H9 (cell line): ENCODE measurements around the gene PTPRK. TPM values are rescaled to one million over a fixed set of nuclear protein-coding genes. Genes with fewer than 3 reads are reported as not detected.

Experiments used
- DNase-seq: peaks from one replicate; pipeline ENCODE4 v3.0.0-alpha.2; 2017
- H2AFZ ChIP-seq: one replicate; pipeline ENCODE4 v1.6.1; 2013; ENCODE audit warnings: mild to moderate bottlenecking, low read length, control low read depth, moderate library complexity
- H2AK5ac ChIP-seq: 2 replicates; pipeline ENCODE4 v1.6.1; 2013; ENCODE audit warnings: low read length, control low read depth, mixed read lengths; ENCODE audit not compliant: insufficient read length
- H2BK120ac ChIP-seq: one replicate; pipeline ENCODE4 v1.6.1; 2013; ENCODE audit warnings: low read depth, mild to moderate bottlenecking, low read length, control low read depth, inconsistent platforms; ENCODE audit not compliant: poor library complexity, severe bottlenecking
- H2BK12ac ChIP-seq: 2 replicates; pipeline ENCODE4 v1.6.1; 2013; ENCODE audit warnings: low read length, control low read depth, mixed read lengths, low read depth; ENCODE audit not compliant: insufficient read length
- H2BK15ac ChIP-seq: 2 replicates; pipeline ENCODE4 v1.6.1; 2013; ENCODE audit warnings: low read depth, low read length, control low read depth
- H2BK20ac ChIP-seq: one replicate; pipeline ENCODE4 v1.6.1; 2013; ENCODE audit warnings: low read depth, mild to moderate bottlenecking, low read length, control low read depth, inconsistent platforms; ENCODE audit not compliant: poor library complexity, severe bottlenecking
- H2BK5ac ChIP-seq: 2 replicates; pipeline ENCODE4 v1.6.1; 2013; ENCODE audit warnings: low read length, control low read depth, mixed read lengths; ENCODE audit not compliant: insufficient read length
- H3K14ac ChIP-seq: 2 replicates; pipeline ENCODE4 v1.6.1; 2013; ENCODE audit warnings: low read length, control low read depth; ENCODE audit not compliant: insufficient read depth
- H3K18ac ChIP-seq: 2 replicates; pipeline ENCODE4 v1.6.1; 2013; ENCODE audit warnings: low read depth, mild to moderate bottlenecking, mixed read lengths, low read length, control low read depth; ENCODE audit not compliant: insufficient read length
- H3K23ac ChIP-seq: 2 replicates; pipeline ENCODE4 v1.6.1; 2013; ENCODE audit warnings: low read length, control low read depth, mixed read lengths, low read depth; ENCODE audit not compliant: insufficient read length
- H3K23me2 ChIP-seq: 2 replicates; pipeline ENCODE4 v1.6.1; 2013; ENCODE audit warnings: low read depth, mild to moderate bottlenecking, mixed read lengths, low read length, control low read depth; ENCODE audit not compliant: insufficient read length, poor library complexity, severe bottlenecking
- H3K27ac ChIP-seq: 2 replicates; pipeline ENCODE4 v1.5.1; 2013; ENCODE audit warnings: low read length, control low read depth, mixed read lengths, low read depth; ENCODE audit not compliant: insufficient read length
- H3K27me3 ChIP-seq: 2 replicates; pipeline ENCODE4 v1.6.1; 2013; ENCODE audit warnings: low read length, control low read depth, inconsistent platforms; ENCODE audit not compliant: insufficient read depth
- H3K4ac ChIP-seq: 2 replicates; pipeline ENCODE4 v1.6.1; 2013; ENCODE audit warnings: low read depth, mild to moderate bottlenecking, control low read depth, inconsistent platforms, low read length, moderate library complexity
- H3K4me1 ChIP-seq: 2 replicates; pipeline ENCODE4 v1.6.1; 2013; ENCODE audit warnings: low read length, control low read depth, inconsistent platforms; ENCODE audit not compliant: insufficient read depth
- H3K4me2 ChIP-seq: 2 replicates; pipeline ENCODE4 v1.6.1; 2013; ENCODE audit warnings: low read length, control low read depth, mixed read lengths; ENCODE audit not compliant: insufficient read length, insufficient read depth
- H3K56ac ChIP-seq: 2 replicates; pipeline ENCODE4 v1.6.1; 2013; ENCODE audit warnings: low read depth, mild to moderate bottlenecking, mixed read lengths, low read length, control low read depth; ENCODE audit not compliant: insufficient read length
- H3K79me1 ChIP-seq: 2 replicates; pipeline ENCODE4 v1.6.1; 2013; ENCODE audit warnings: low read depth, mild to moderate bottlenecking, moderate library complexity, low read length, control low read depth, inconsistent platforms; ENCODE audit not compliant: insufficient read depth, poor library complexity, severe bottlenecking
- H3K79me2 ChIP-seq: 2 replicates; pipeline ENCODE4 v1.6.1; 2013; ENCODE audit warnings: low read length, control low read depth, inconsistent platforms; ENCODE audit not compliant: insufficient read depth
- H3K9ac ChIP-seq: 2 replicates; pipeline ENCODE4 v1.6.1; 2013; ENCODE audit warnings: low read length, control low read depth, mixed read lengths; ENCODE audit not compliant: insufficient read length; ENCODE audit errors: extremely low read depth
- H3K9me3 ChIP-seq: one replicate; pipeline ENCODE4 v1.6.1; 2013; ENCODE audit warnings: low read depth, low read length, inconsistent platforms; ENCODE audit not compliant: control insufficient read depth
- H3T11ph ChIP-seq: one replicate; pipeline ENCODE4 v1.6.1; 2013; ENCODE audit warnings: mild to moderate bottlenecking, low read length, control low read depth, inconsistent platforms
- H4K20me1 ChIP-seq: one replicate; pipeline ENCODE4 v1.6.1; 2013; ENCODE audit not compliant: control insufficient read depth, insufficient read length, insufficient read depth
- H4K5ac ChIP-seq: 2 replicates; pipeline ENCODE4 v1.6.1; 2013; ENCODE audit warnings: low read depth, mild to moderate bottlenecking, mixed read lengths, low read length, control low read depth; ENCODE audit not compliant: insufficient read length
- H4K8ac ChIP-seq: replicated peaks from 2 replicates; pipeline ENCODE4 v1.6.1; 2013; ENCODE audit warnings: low read length, control low read depth, mixed read lengths, low read depth; ENCODE audit not compliant: insufficient read length
- H4K91ac ChIP-seq: 2 replicates; pipeline ENCODE4 v1.6.1; 2013; ENCODE audit warnings: low read depth, mild to moderate bottlenecking, moderate library complexity, mixed read lengths, low read length, control low read depth; ENCODE audit not compliant: insufficient read length
- H3K27ac Mint-ChIP-seq, 3 experiments: 2 replicates in 2 of 3; 3 replicates in 1 of 3; pipeline ENCODE4 v1.8.0; 2020 to 2021; ENCODE audit warnings: mixed read lengths in 3 of 3, mild to moderate bottlenecking in 1 of 3, moderate library complexity in 1 of 3
- H3K27me3 Mint-ChIP-seq: 2 replicates; pipeline ENCODE4 v1.8.0; 2021; ENCODE audit warnings: low read depth, mild to moderate bottlenecking, moderate library complexity, mixed read lengths
- H3K36me3 Mint-ChIP-seq, 3 experiments: 2 replicates in 2 of 3; 3 replicates in 1 of 3; pipeline ENCODE4 v1.8.0; 2020 to 2021; ENCODE audit warnings: low read depth in 3 of 3, mixed read lengths in 3 of 3; ENCODE audit not compliant: insufficient read depth in 1 of 3
- H3K4me1 Mint-ChIP-seq, 2 experiments: 2 replicates each; pipeline ENCODE4 v1.8.0; 2020; ENCODE audit warnings: mixed read lengths in 2 of 2
- H3K4me3 Mint-ChIP-seq, 2 experiments: 2 replicates in 1 of 2; 3 replicates in 1 of 2; pipeline ENCODE4 v1.8.0; 2020 to 2021; ENCODE audit warnings: mild to moderate bottlenecking in 2 of 2, mixed read lengths in 2 of 2, moderate library complexity in 1 of 2
- H3K9me3 Mint-ChIP-seq, 2 experiments: 2 replicates in 1 of 2; 3 replicates in 1 of 2; pipeline ENCODE4 v1.8.0; 2020; ENCODE audit warnings: mild to moderate bottlenecking in 2 of 2, mixed read lengths in 2 of 2, moderate library complexity in 1 of 2
- total RNA-seq: library from RNA; stranded (reverse); gene quantifications from 2 replicates; pipeline ENCODE4 v1.2.1, GENCODE V29; 2021
- TF ChIP-seq, protein P1 (sequence below): fragments of 200-600 bp; sonication (generic); conservative IDR thresholded peaks from 3 replicates; pipeline ENCODE4 v1.8.0; 2021; ENCODE audit warnings: antibody characterized with exemption, mild to moderate bottlenecking

Gene PTPRK
- total RNA-seq, 1 experiment from 2014 or later = 47.9 TPM

GRCh38 chr6:127937747-127938146 is 582.7 kb downstream of the PTPRK start:
- TF ChIP-seq, protein P1, sequence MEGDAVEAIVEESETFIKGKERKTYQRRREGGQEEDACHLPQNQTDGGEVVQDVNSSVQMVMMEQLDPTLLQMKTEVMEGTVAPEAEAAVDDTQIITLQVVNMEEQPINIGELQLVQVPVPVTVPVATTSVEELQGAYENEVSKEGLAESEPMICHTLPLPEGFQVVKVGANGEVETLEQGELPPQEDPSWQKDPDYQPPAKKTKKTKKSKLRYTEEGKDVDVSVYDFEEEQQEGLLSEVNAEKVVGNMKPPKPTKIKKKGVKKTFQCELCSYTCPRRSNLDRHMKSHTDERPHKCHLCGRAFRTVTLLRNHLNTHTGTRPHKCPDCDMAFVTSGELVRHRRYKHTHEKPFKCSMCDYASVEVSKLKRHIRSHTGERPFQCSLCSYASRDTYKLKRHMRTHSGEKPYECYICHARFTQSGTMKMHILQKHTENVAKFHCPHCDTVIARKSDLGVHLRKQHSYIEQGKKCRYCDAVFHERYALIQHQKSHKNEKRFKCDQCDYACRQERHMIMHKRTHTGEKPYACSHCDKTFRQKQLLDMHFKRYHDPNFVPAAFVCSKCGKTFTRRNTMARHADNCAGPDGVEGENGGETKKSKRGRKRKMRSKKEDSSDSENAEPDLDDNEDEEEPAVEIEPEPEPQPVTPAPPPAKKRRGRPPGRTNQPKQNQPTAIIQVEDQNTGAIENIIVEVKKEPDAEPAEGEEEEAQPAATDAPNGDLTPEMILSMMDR = no peak
- no peak overlapping the region for H3K9ac ChIP-seq
- no peak overlapping the region for H3K4me2 ChIP-seq
- Mint-ChIP-seq H3K36me3 (peaks cover 0 to 8% (median 6%) of the 10 kb centered on the region in 3 experiments; a peak in 4 of 7 replicates), H3K27ac (no peak overlapping the region), H3K4me1 (0 out of 4 replicates have a peak, but pooled peaks cover 0 to 2% of the 10 kb centered on the region in 2 experiments), H3K27me3 (no peaks in the 10 kb centered on the region), H3K4me3 (no peak overlapping the region), H3K9me3 (peaks cover 7 to 8% of the 10 kb centered on the region in 2 experiments)
- H2AK5ac ChIP-seq = no peak overlapping the region
- H2BK20ac ChIP-seq = no peak overlapping the region
- no peak overlapping the region for H3K18ac ChIP-seq
- H3K23ac ChIP-seq = no peak overlapping the region
- H2BK120ac ChIP-seq = no peak overlapping the region
- no peak overlapping the region for H4K8ac ChIP-seq
- H4K91ac ChIP-seq = no peak overlapping the region
- no peak overlapping the region for H2BK12ac ChIP-seq
- H3K56ac ChIP-seq = no peak overlapping the region
- no peaks in the 10 kb centered on the region for H3K23me2 ChIP-seq
- H3K27me3 ChIP-seq = no peaks in the 10 kb centered on the region
- H3K79me2 ChIP-seq = no peaks in the 10 kb centered on the region
- no peak overlapping the region for H3T11ph ChIP-seq
- H2BK5ac ChIP-seq = no peak overlapping the region
- no peak for DNase-seq
- no peak overlapping the region for H4K5ac ChIP-seq
- H4K20me1 ChIP-seq = no peaks in the 10 kb centered on the region
- H2AFZ ChIP-seq = no peak overlapping the region
- no peak overlapping the region for H3K27ac ChIP-seq
- peaks cover 4% of the 10 kb centered on the region for H3K9me3 ChIP-seq
- H3K4me1 ChIP-seq = no peaks in the 10 kb centered on the region
- H2BK15ac ChIP-seq = no peak overlapping the region
- no peak overlapping the region for H3K4ac ChIP-seq
- no peak overlapping the region for H3K14ac ChIP-seq
- no peaks in the 10 kb centered on the region for H3K79me1 ChIP-seq
